Umbilical cord (tissue), 2 donors: ENCODE data around the gene SH3BP2. TPM values are rescaled to one million over a fixed set of nuclear protein-coding genes. Genes with fewer than 3 reads are reported as not detected.

Source experiments
- DNase-seq: peaks from one replicate; pipeline ENCODE4 v3.0.0-alpha.2; 2015; ENCODE audit warnings: low spot score
- total RNA-seq: library from RNA; depleted of rRNA; stranded (reverse); fragments of >200 nt; gene quantifications from one replicate; pipeline ENCODE4 v1.2.3, GENCODE V29; 2014; ENCODE audit warnings: low replicate concordance; ENCODE audit not compliant: insufficient read depth

SH3BP2 gene
- total RNA-seq, 1 donor from 2014 or later, result 41.2 TPM

DNA sequence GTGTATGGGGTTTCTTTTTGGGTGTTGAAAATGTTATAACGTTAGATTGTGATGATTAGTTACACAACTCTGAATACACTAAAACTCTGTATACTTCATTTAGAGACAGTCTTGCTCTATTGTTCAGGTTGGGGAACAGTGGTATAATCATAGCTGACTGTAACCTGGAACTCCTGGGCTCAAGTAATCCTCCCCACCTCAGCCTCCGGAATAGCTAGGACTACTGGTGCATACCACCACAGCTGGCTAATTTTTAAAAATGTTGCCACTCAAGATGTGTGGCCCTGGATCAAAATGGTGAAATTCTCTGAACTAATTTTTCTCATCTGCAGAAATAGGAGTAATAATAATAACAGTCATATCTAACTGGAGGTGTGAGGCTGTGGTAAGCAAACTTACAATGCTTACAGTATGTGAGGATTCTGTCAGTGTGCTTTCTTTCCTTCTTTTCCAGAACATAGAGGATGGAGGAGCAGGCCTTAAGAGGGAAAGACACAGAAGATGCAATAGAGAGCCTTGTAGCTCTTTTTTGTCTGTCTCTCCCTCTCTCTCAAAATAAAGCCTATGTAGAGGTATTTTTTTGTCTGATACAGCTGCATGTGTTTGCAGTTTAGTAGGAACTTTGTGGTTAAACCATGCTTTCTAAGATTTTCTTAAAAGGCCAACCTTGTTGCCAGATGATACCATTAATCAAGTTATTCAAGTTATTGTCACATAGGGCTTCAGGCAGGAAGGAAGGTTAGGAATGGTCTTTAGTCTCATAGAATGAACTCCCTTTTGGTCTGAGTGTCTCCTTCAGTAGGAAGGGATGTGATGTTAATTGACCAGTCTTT lies 58.3 kb downstream of the SH3BP2 start:
- DNase-seq, result no peak

- no peak for DNase-seq
These were observed 59.6 kb downstream of the SH3BP2 start for GRCh38 chr4:2852481-2852921.

GRCh38 chr4:2855584-2855983 lies 62.7 kb downstream of the SH3BP2 start:
- no peak for DNase-seq

- no peak for DNase-seq
These were observed 63.4 kb downstream of the SH3BP2 start for GRCh38 chr4:2856266-2856665.

DNA sequence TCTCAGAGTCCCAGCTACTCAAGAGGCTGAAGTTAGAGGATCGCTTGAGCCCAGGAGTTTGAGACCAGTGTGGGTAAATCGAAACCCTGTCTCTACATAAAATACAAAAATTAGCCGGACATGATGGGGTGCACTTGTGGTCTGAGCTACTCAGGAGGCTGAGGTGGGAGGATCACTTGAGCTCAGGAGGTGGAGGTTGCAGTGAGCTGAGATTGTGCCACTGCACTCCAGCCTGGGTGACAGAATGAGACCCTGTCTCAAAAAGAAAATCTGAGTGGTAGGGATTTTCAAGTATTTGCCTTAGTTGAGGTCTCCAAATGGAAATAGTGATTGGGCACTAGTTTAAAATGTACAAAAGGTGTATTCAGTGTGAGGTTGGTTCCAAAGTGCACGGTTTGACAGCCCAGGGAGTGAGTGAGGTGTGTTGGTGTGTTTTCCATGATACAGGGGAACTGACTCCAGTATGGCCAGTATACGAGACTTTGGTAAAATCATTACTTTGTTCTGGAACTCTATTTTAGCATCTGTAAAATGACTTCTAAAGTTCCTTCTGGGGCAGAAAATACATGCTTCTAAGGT lies 64.6 kb downstream of the SH3BP2 start:
- no peak for DNase-seq

DNA sequence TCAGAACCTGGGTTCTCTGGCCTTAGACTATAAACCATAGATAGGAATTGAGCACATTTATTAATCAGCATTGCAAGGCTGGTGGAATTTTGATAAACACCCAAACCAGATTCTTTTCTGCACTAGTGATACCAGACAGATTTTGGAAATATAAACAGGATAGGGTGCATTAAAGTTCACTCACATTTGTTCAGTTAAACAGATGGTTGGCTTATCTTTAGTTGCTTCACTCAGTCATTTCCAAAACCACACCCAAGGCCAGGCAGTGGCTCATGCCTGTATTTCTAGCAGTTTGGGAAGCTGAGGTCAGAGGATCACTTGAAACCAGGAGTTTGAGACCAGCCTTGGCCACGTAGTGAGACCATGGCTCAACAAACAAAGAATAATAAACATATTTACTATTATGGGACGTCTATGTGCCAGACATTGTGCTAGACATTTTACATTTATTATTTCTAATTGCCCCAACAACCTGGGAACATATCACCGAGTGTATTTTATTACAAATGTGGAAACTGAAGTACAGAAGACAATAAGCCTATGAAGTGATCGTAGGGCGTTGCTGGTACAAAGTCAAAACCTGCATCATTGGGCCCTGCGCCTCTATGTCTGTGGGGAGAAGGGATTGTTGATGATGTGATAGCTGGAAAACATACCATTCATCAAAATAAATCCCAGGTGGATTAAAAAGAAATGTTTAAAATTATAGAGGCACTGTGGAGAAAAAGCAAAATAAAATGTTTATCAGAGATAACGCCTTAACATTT lies 65.7 kb downstream of the SH3BP2 start:
- peak; percentile 72 for DNase-seq

DNA sequence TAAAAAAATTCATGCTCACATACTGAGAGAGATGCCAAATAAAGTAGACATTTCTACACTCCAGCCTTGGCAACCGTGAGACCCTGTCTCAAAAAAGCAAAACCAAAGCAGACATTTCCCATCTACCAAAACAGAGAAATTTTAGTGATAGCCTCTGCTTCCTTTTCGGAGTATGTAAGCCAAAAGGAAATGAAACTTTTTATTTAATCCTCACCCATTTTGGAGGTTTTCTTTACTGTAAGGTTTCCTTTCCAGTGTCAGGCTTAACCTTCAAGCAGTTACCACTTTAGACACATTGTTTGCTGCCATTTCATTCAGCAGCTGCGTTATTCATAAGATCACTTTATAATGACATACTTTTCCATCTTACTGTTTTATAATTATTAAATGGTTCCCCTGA lies 66.6 kb downstream of the SH3BP2 start:
- no peak for DNase-seq

DNA sequence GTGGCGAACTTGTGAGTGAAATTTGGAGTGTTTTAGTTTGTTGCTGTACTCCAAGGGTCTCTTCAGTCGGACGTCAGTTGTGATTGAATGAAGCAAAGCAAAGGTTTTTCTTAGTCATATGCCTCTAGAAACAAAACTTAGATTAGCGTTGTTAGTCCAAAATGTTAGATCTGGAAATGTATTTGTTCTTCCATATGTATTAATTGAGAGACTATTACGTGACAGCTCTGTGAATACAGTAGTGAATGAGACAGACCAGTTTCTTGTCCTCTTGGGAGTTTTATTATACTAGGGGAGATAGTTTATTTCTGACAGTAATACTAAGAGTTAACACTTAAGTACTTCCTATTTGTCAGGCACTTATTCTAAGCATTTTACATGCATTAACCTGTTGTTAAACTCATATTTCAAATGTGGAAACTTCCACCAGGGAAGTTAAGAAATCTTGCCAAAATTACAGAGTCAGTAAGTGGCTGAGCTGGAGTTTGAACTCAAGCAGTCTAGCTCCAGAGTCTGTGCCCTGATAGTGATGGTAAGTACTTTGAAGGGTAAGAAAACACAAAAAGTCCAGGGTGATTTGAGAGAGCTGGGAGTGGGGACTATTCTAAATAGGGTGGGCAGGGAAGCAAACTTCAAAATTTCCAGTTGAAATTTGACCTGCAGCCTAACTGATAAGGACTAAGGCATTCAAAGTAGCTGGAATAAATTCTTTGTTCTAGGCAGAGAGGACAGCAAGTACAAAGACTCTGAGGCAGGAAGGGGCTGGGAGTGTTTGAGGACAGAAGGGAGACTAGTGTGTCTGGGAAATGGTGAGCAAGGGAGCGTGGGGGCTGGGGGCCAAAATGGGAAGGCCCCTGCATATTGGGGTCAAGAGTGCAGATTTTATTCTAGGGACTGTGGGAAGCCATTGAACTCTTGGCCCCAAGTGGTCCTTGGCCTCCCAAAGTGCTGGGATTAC lies 67.8 kb downstream of the SH3BP2 start:
- peak; percentile 64 for DNase-seq

- peak; percentile 23 for DNase-seq
These were observed 68.9 kb downstream of the SH3BP2 start for GRCh38 chr4:2861631-2862436.

GRCh38 chr4:2862528-2862927 lies 69.6 kb downstream of the SH3BP2 start:
- DNase-seq, result no peak

DNA sequence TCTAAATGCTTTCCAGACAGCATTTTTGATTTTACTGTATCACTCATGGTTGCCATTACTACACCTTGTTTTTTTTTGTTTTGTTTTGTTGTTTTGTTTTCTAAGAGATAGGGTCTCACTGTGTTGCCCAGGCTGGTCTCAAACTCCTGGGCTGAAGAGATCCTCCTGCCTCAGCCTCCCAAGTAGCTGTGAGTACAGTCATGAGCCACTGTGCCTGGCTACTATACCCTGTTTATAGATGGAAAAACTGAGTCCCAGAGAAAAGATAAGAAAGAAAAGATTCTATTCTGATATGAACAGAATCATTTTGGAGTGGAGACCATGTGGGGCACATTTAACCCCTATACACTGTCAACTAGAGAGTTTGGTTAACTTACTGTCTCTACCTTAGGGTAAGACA lies 70.8 kb downstream of the SH3BP2 start:
- no peak for DNase-seq

GRCh38 chr4:2865196-2865780 lies 72.4 kb downstream of the SH3BP2 start:
- no peak for DNase-seq

- no peak for DNase-seq
These were observed 73.4 kb downstream of the SH3BP2 start for GRCh38 chr4:2866160-2866861.

GRCh38 chr4:2866891-2867290 lies 74.0 kb downstream of the SH3BP2 start:
- DNase-seq, result no peak

GRCh38 chr4:2867758-2868491 lies 75.0 kb downstream of the SH3BP2 start:
- DNase-seq, result peak; percentile 79

GRCh38 chr4:2868877-2869487 lies 76.1 kb downstream of the SH3BP2 start:
- no peak for DNase-seq

- DNase-seq, result no peak
These were observed 76.8 kb downstream of the SH3BP2 start for GRCh38 chr4:2869659-2870058.

- DNase-seq, result no peak
These were observed 77.2 kb downstream of the SH3BP2 start for GRCh38 chr4:2870082-2870481.
